ENCODE data around the gene CCL14. TPM values are rescaled to one million over a fixed set of nuclear protein-coding genes. Genes with fewer than 3 reads are reported as not detected.
A peak's percentile ranks its signal among the peaks of the same experiment; 100 is the strongest.

The CCL14 gene
- total and polyA plus RNA-seq, 2 of the 13 experiments (the other 11 are each of a cell fraction or from before 2014, with no cell fraction given), result 1.1 to 1.7 TPM

DNA sequence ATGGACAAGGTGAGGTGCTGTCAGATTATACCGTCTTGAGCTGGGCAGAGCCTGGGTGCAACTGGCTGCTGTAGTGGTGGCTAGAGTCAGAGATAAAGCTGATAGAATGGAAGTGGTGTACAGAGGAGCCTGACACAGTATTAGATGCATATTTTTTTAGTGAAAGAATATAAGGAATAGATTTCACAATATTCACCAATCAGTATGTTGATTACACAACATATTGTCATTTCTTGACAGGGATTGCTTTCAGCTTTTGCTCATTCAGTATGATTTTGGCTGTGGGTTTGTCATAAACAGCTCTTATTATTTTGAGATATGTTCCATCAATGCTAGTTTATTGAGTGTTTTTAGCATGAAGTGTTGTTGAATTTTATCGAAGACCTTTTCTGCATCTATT, 32.9 kb upstream of the CCL14 start (continued):
- TF ChIP-seq ZNF121 (CRISPR knock-in tag; IDR thresholded peaks at IDR 0.05) (no peak), CEBPB (IDR thresholded peaks at IDR 0.05; ENCODE audit: borderline replicate concordance, low read depth, low read length) (peak; percentile 72)

DNA sequence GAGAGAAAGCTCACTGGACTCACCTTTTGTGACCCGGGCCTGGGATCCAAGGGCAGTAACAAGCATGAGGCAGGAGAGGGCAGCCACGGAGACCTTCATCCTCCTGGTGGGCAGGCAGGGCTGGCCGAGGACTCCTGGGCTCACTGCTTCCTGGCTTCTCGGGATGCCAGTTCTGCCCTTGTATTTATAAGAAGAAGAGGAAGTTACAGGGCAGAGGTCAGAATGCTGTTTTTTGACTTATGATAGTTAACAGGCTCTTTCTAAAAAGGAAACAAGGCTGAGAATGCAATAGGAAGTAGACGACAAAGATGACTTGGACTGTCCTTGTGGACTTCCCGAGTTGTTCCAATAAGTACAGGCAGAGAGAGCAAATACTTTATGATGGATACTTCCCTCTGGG, 31.3 kb upstream of the CCL14 start, which contains the start of gene CCL23:
Gene CCL23, minus strand, starts transcription at position 174 of the 400 bp plus-strand sequence. Its CDS starts 75 bp downstream, at position 99.
- Histone ChIP-seq H3K36me3 (replicated peaks in 1 of 2; ENCODE audit: control insufficient read depth in 1 of 2, insufficient read depth in 2 of 2, low read length in 2 of 2) (no peaks in the 10 kb centered on the region), H3K79me2 (ENCODE audit: insufficient read depth, low read length) (no peaks in the 10 kb centered on the region), H3K27me3 (ENCODE audit: control insufficient read depth in 1 of 2, insufficient read depth in 2 of 2, low read length in 2 of 2) (no peaks in the 10 kb centered on the region; a peak in 1 of 5 replicates), H3K9ac (ENCODE audit: insufficient read depth, low read depth, low read length) (no peak within 1 kb of the TSS), H2AFZ (ENCODE audit: low read length) (no peak within 1 kb of the TSS), H3K27ac (ENCODE audit: extremely low read length, insufficient read depth, low read length) (no peak within 1 kb of the TSS), H3K4me3 (replicated peaks in 1 of 3; ENCODE audit: insufficient read depth in 1 of 3, low read depth in 2 of 3, low read length in 3 of 3) (no peak within 1 kb of the TSS), H3K4me2 (ENCODE audit: low read depth, low read length) (no peak within 1 kb of the TSS), H4K20me1 (ENCODE audit: insufficient read depth, low read length) (no peaks in the 10 kb centered on the region), H3K9me3 (ENCODE audit: low read length) (no peaks in the 10 kb centered on the region), H3K4me1 (ENCODE audit: insufficient read depth, low read length) (peaks cover 8% of the 10 kb centered on the region; the same call in 1 of the 2 replicates)
- BruUV-seq (replicated peaks), result no TSS peak
- peak; percentile 86 for ATAC-seq
- 26% methylated on average over 5 of the region's 6 CpGs for WGBS (ENCODE audit: low lambda C conversion rate)
- no peak for DNase-seq (ENCODE audit: low spot score)
- in situ Hi-C loops (cut with HindIII; ENCODE audit: extremely low pct_ligation_motif_present, low pct_unique_long_range_greater_than_20kb) (no loop called here), intact Hi-C loops (cut with micrococcal nuclease; ENCODE audit: unreplicated experiment) (no loop called here)
- ChIA-PET CTCF (ENCODE audit: low intra/inter-chr PET ratio, low total read pairs) (no interaction called here), POLR2A (interaction anchor here (0.7 kb wide), 1 partner anchor 48 kb away, joined by 5 read pairs; no protein-coding TSS in a partner anchor)
- no peak for FAIRE-seq
- peak; percentile 11; the same call in 1 of the 2 replicates for TF ChIP-seq STAG1 (CRISPR knock-in tag; IDR thresholded peaks at IDR 0.05)
- TF ChIP-seq GZF1 (CRISPR knock-in tag; IDR thresholded peaks at IDR 0.05), result no peak
- TF ChIP-seq, protein P1, sequence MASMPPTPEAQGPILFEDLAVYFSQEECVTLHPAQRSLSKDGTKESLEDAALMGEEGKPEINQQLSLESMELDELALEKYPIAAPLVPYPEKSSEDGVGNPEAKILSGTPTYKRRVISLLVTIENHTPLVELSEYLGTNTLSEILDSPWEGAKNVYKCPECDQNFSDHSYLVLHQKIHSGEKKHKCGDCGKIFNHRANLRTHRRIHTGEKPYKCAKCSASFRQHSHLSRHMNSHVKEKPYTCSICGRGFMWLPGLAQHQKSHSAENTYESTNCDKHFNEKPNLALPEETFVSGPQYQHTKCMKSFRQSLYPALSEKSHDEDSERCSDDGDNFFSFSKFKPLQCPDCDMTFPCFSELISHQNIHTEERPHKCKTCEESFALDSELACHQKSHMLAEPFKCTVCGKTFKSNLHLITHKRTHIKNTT (CRISPR knock-in tag; IDR thresholded peaks at IDR 0.05), result no peak
- TF ChIP-seq, protein P2, sequence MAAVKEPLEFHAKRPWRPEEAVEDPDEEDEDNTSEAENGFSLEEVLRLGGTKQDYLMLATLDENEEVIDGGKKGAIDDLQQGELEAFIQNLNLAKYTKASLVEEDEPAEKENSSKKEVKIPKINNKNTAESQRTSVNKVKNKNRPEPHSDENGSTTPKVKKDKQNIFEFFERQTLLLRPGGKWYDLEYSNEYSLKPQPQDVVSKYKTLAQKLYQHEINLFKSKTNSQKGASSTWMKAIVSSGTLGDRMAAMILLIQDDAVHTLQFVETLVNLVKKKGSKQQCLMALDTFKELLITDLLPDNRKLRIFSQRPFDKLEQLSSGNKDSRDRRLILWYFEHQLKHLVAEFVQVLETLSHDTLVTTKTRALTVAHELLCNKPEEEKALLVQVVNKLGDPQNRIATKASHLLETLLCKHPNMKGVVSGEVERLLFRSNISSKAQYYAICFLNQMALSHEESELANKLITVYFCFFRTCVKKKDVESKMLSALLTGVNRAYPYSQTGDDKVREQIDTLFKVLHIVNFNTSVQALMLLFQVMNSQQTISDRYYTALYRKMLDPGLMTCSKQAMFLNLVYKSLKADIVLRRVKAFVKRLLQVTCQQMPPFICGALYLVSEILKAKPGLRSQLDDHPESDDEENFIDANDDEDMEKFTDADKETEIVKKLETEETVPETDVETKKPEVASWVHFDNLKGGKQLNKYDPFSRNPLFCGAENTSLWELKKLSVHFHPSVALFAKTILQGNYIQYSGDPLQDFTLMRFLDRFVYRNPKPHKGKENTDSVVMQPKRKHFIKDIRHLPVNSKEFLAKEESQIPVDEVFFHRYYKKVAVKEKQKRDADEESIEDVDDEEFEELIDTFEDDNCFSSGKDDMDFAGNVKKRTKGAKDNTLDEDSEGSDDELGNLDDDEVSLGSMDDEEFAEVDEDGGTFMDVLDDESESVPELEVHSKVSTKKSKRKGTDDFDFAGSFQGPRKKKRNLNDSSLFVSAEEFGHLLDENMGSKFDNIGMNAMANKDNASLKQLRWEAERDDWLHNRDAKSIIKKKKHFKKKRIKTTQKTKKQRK (IDR thresholded peaks at IDR 0.05; ENCODE audit: low read length), result no peak
- TF ChIP-seq, protein P3, sequence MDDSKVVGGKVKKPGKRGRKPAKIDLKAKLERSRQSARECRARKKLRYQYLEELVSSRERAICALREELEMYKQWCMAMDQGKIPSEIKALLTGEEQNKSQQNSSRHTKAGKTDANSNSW (CRISPR knock-in tag; IDR thresholded peaks at IDR 0.05; ENCODE audit: borderline replicate concordance), result no peak
- TF ChIP-seq, protein P4, sequence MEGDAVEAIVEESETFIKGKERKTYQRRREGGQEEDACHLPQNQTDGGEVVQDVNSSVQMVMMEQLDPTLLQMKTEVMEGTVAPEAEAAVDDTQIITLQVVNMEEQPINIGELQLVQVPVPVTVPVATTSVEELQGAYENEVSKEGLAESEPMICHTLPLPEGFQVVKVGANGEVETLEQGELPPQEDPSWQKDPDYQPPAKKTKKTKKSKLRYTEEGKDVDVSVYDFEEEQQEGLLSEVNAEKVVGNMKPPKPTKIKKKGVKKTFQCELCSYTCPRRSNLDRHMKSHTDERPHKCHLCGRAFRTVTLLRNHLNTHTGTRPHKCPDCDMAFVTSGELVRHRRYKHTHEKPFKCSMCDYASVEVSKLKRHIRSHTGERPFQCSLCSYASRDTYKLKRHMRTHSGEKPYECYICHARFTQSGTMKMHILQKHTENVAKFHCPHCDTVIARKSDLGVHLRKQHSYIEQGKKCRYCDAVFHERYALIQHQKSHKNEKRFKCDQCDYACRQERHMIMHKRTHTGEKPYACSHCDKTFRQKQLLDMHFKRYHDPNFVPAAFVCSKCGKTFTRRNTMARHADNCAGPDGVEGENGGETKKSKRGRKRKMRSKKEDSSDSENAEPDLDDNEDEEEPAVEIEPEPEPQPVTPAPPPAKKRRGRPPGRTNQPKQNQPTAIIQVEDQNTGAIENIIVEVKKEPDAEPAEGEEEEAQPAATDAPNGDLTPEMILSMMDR (CRISPR knock-in tag; IDR thresholded peaks at IDR 0.05), result peak; percentile 25; the same call in 1 of the 2 replicates
- TF ChIP-seq, protein P5, sequence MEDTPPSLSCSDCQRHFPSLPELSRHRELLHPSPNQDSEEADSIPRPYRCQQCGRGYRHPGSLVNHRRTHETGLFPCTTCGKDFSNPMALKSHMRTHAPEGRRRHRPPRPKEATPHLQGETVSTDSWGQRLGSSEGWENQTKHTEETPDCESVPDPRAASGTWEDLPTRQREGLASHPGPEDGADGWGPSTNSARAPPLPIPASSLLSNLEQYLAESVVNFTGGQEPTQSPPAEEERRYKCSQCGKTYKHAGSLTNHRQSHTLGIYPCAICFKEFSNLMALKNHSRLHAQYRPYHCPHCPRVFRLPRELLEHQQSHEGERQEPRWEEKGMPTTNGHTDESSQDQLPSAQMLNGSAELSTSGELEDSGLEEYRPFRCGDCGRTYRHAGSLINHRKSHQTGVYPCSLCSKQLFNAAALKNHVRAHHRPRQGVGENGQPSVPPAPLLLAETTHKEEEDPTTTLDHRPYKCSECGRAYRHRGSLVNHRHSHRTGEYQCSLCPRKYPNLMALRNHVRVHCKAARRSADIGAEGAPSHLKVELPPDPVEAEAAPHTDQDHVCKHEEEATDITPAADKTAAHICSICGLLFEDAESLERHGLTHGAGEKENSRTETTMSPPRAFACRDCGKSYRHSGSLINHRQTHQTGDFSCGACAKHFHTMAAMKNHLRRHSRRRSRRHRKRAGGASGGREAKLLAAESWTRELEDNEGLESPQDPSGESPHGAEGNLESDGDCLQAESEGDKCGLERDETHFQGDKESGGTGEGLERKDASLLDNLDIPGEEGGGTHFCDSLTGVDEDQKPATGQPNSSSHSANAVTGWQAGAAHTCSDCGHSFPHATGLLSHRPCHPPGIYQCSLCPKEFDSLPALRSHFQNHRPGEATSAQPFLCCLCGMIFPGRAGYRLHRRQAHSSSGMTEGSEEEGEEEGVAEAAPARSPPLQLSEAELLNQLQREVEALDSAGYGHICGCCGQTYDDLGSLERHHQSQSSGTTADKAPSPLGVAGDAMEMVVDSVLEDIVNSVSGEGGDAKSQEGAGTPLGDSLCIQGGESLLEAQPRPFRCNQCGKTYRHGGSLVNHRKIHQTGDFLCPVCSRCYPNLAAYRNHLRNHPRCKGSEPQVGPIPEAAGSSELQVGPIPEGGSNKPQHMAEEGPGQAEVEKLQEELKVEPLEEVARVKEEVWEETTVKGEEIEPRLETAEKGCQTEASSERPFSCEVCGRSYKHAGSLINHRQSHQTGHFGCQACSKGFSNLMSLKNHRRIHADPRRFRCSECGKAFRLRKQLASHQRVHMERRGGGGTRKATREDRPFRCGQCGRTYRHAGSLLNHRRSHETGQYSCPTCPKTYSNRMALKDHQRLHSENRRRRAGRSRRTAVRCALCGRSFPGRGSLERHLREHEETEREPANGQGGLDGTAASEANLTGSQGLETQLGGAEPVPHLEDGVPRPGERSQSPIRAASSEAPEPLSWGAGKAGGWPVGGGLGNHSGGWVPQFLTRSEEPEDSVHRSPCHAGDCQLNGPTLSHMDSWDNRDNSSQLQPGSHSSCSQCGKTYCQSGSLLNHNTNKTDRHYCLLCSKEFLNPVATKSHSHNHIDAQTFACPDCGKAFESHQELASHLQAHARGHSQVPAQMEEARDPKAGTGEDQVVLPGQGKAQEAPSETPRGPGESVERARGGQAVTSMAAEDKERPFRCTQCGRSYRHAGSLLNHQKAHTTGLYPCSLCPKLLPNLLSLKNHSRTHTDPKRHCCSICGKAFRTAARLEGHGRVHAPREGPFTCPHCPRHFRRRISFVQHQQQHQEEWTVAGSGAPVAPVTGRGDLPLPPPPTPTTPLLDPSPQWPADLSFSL (CRISPR knock-in tag; IDR thresholded peaks at IDR 0.05), result no peak
